Activated naive CD8-positive, alpha-beta T cell treated with anti-CD3 and anti-CD28 coated beads for 36 hours (primary cell): ENCODE data around the gene ADGRB2. TPM values are rescaled to one million over a fixed set of nuclear protein-coding genes. Genes with fewer than 3 reads are reported as not detected.
"Not testable (repeated sequence)": the region's sequence is repeated elsewhere in the genome, so short reads cannot be mapped to it uniquely, and the experiment has no call there.

Source experiments
- DNase-seq: peaks from one replicate; pipeline ENCODE4 v3.0.0; 2021
- H3K27ac Mint-ChIP-seq: one replicate; pipeline ENCODE4 v1.8.0; 2022; ENCODE audit warnings: mild to moderate bottlenecking, moderate library complexity, mixed read lengths
- H3K27me3 Mint-ChIP-seq: one replicate; pipeline ENCODE4 v1.8.0; 2022; ENCODE audit warnings: mild to moderate bottlenecking, mixed read lengths
- H3K36me3 Mint-ChIP-seq: one replicate; pipeline ENCODE4 v1.8.0; 2021; ENCODE audit warnings: mild to moderate bottlenecking, mixed read lengths
- H3K4me1 Mint-ChIP-seq: one replicate; pipeline ENCODE4 v1.8.0; 2021; ENCODE audit warnings: mixed read lengths
- H3K4me3 Mint-ChIP-seq: one replicate; pipeline ENCODE4 v1.8.0; 2022; ENCODE audit warnings: mild to moderate bottlenecking, moderate library complexity, mixed read lengths
- H3K9me3 Mint-ChIP-seq: one replicate; pipeline ENCODE4 v1.8.0; 2022; ENCODE audit warnings: mixed read lengths
- total RNA-seq, 2 experiments: library from RNA; stranded (reverse); gene quantifications; one replicate each; pipeline ENCODE4 v1.2.3, GENCODE V29; 2021

ADGRB2 gene
- total RNA-seq, 2 experiments from 2014 or later: 0.08 to 0.18 TPM

- Mint-ChIP-seq H3K9me3 (no peaks in the 10 kb centered on the region), H3K36me3 (no peaks in the 10 kb centered on the region), H3K27ac (no peak overlapping the region), H3K4me1 (no peaks in the 10 kb centered on the region), H3K27me3 (no peaks in the 10 kb centered on the region), H3K4me3 (no peak overlapping the region)
- DNase-seq: no peak
These were observed 38.2 kb downstream of the ADGRB2 start for GRCh38 chr1:31725777-31726535.

GRCh38 chr1:31725134-31725533 lies 39.0 kb downstream of the ADGRB2 start:
- no peaks in the 10 kb centered on the region for H3K36me3 Mint-ChIP-seq
- no peak overlapping the region for H3K4me3 Mint-ChIP-seq
- no peak overlapping the region for H3K27ac Mint-ChIP-seq
- H3K9me3 Mint-ChIP-seq: no peaks in the 10 kb centered on the region
- H3K27me3 Mint-ChIP-seq: no peaks in the 10 kb centered on the region
- H3K4me1 Mint-ChIP-seq: no peaks in the 10 kb centered on the region
- no peak for DNase-seq

- Mint-ChIP-seq H3K9me3 (no peaks in the 10 kb centered on the region), H3K4me1 (no peaks in the 10 kb centered on the region), H3K36me3 (no peaks in the 10 kb centered on the region), H3K4me3 (no peak overlapping the region), H3K27ac (no peak overlapping the region), H3K27me3 (peaks cover 1% of the 10 kb centered on the region)
- no peak for DNase-seq
These were observed 40.2 kb downstream of the ADGRB2 start for GRCh38 chr1:31723828-31724359.

- Mint-ChIP-seq H3K4me1 (peaks cover 10% of the 10 kb centered on the region), H3K9me3 (no peaks in the 10 kb centered on the region), H3K4me3 (no peak overlapping the region), H3K27me3 (peaks cover 48% of the 10 kb centered on the region), H3K27ac (no peak overlapping the region), H3K36me3 (no peaks in the 10 kb centered on the region)
- no peak for DNase-seq
These were observed 45.7 kb downstream of the ADGRB2 start for GRCh38 chr1:31718327-31718897.

- no peak for DNase-seq
- no peaks in the 10 kb centered on the region for H3K9me3 Mint-ChIP-seq
- peaks cover 58% of the 10 kb centered on the region for H3K27me3 Mint-ChIP-seq
- no peak overlapping the region for H3K27ac Mint-ChIP-seq
- H3K4me1 Mint-ChIP-seq: peaks cover 10% of the 10 kb centered on the region
- H3K4me3 Mint-ChIP-seq: no peak overlapping the region
- H3K36me3 Mint-ChIP-seq: no peaks in the 10 kb centered on the region
These were observed 46.8 kb downstream of the ADGRB2 start for GRCh38 chr1:31717341-31717740.

GRCh38 chr1:31715873-31716220 lies 48.3 kb downstream of the ADGRB2 start:
- H3K36me3 Mint-ChIP-seq: no peaks in the 10 kb centered on the region
- DNase-seq: no peak
- no peaks in the 10 kb centered on the region for H3K9me3 Mint-ChIP-seq
- no peak overlapping the region for H3K27ac Mint-ChIP-seq
- H3K4me3 Mint-ChIP-seq: no peak overlapping the region
- H3K4me1 Mint-ChIP-seq: peaks cover 10% of the 10 kb centered on the region
- peaks cover 66% of the 10 kb centered on the region for H3K27me3 Mint-ChIP-seq

- Mint-ChIP-seq H3K27ac (no peak overlapping the region), H3K27me3 (peaks cover 69% of the 10 kb centered on the region), H3K36me3 (no peaks in the 10 kb centered on the region), H3K9me3 (no peaks in the 10 kb centered on the region), H3K4me3 (peak overlapping the region; percentile 49), H3K4me1 (peaks cover 10% of the 10 kb centered on the region)
- DNase-seq: peak; percentile 43
These were observed 48.9 kb downstream of the ADGRB2 start for GRCh38 chr1:31715087-31715872.

- peak; percentile 30 for DNase-seq
- H3K4me3 Mint-ChIP-seq: no peak overlapping the region
- H3K27me3 Mint-ChIP-seq: peaks cover 69% of the 10 kb centered on the region
- peaks cover 10% of the 10 kb centered on the region for H3K4me1 Mint-ChIP-seq
- no peak overlapping the region for H3K27ac Mint-ChIP-seq
- no peaks in the 10 kb centered on the region for H3K36me3 Mint-ChIP-seq
- H3K9me3 Mint-ChIP-seq: no peaks in the 10 kb centered on the region
These were observed 49.6 kb downstream of the ADGRB2 start for GRCh38 chr1:31714442-31715086.

- peaks cover 72% of the 10 kb centered on the region for H3K27me3 Mint-ChIP-seq
- no peaks in the 10 kb centered on the region for H3K9me3 Mint-ChIP-seq
- no peak overlapping the region for H3K27ac Mint-ChIP-seq
- peaks cover 16% of the 10 kb centered on the region for H3K4me1 Mint-ChIP-seq
- H3K4me3 Mint-ChIP-seq: no peak overlapping the region
- no peaks in the 10 kb centered on the region for H3K36me3 Mint-ChIP-seq
- DNase-seq: no peak
These were observed 51.5 kb downstream of the ADGRB2 start for GRCh38 chr1:31712630-31713029.

- H3K36me3 Mint-ChIP-seq: no peaks in the 10 kb centered on the region
- DNase-seq: no peak
- H3K4me3 Mint-ChIP-seq: no peak overlapping the region
- peaks cover 72% of the 10 kb centered on the region for H3K27me3 Mint-ChIP-seq
- H3K4me1 Mint-ChIP-seq: peaks cover 21% of the 10 kb centered on the region
- no peaks in the 10 kb centered on the region for H3K9me3 Mint-ChIP-seq
- H3K27ac Mint-ChIP-seq: no peak overlapping the region
These were observed 52.1 kb downstream of the ADGRB2 start for GRCh38 chr1:31712068-31712467.

- no peaks in the 10 kb centered on the region for H3K9me3 Mint-ChIP-seq
- peaks cover 31% of the 10 kb centered on the region for H3K4me1 Mint-ChIP-seq
- H3K27me3 Mint-ChIP-seq: peaks cover 70% of the 10 kb centered on the region
- DNase-seq: no peak
- H3K27ac Mint-ChIP-seq: no peak overlapping the region
- H3K4me3 Mint-ChIP-seq: no peak overlapping the region
- H3K36me3 Mint-ChIP-seq: no peaks in the 10 kb centered on the region
These were observed 55.8 kb downstream of the ADGRB2 start for GRCh38 chr1:31708324-31708723.

- DNase-seq: no peak
- peaks cover 31% of the 10 kb centered on the region for H3K4me1 Mint-ChIP-seq
- no peaks in the 10 kb centered on the region for H3K36me3 Mint-ChIP-seq
- no peak overlapping the region for H3K27ac Mint-ChIP-seq
- no peaks in the 10 kb centered on the region for H3K9me3 Mint-ChIP-seq
- H3K4me3 Mint-ChIP-seq: no peak overlapping the region
- H3K27me3 Mint-ChIP-seq: peaks cover 66% of the 10 kb centered on the region
These were observed 56.4 kb downstream of the ADGRB2 start for GRCh38 chr1:31707711-31708110.

- not testable (repeated sequence) for H3K36me3 Mint-ChIP-seq, H3K9me3 Mint-ChIP-seq, H3K27ac Mint-ChIP-seq, H3K4me3 Mint-ChIP-seq, DNase-seq
- peaks cover 61% of the 10 kb centered on the region for H3K27me3 Mint-ChIP-seq
- H3K4me1 Mint-ChIP-seq: peaks cover 31% of the 10 kb centered on the region
These were observed 57.0 kb downstream of the ADGRB2 start for GRCh38 chr1:31707059-31707600.

GRCh38 chr1:31706384-31707058 lies 57.6 kb downstream of the ADGRB2 start:
- no peaks in the 10 kb centered on the region for H3K36me3 Mint-ChIP-seq
- H3K27me3 Mint-ChIP-seq: peaks cover 58% of the 10 kb centered on the region
- DNase-seq: no peak

More at GRCh38 chr1:31706384-31707058, 57.6 kb downstream of the ADGRB2 start:
- Mint-ChIP-seq H3K4me1 (peaks cover 31% of the 10 kb centered on the region), H3K9me3 (no peaks in the 10 kb centered on the region), H3K4me3 (no peak overlapping the region), H3K27ac (no peak overlapping the region)
